Astrocyte (in vitro differentiated cells and primary cell): Measurements from ENCODE around the gene ACOT7. TPM values are rescaled to one million over a fixed set of nuclear protein-coding genes. Genes with fewer than 3 reads are reported as not detected.
A peak's percentile ranks its signal among the peaks of the same experiment; 100 is the strongest.

ENCODE experiments used
- DNase-seq: peaks from one replicate; pipeline ENCODE4 v3.0.0-alpha.2; 2010; ENCODE audit warnings: low read depth
- FAIRE-seq: peaks from 2 replicates; lab custom pipeline; 2011; peaks lifted over from hg19 to GRCh38; lab: Jason Lieb, UNC
- H2AFZ ChIP-seq: 2 replicates; pipeline ENCODE4 v1.6.0; 2012; ENCODE audit warnings: low read depth, low read length, inconsistent platforms
- H3K27ac ChIP-seq: 2 replicates; pipeline ENCODE4 v1.5.1; 2011; ENCODE audit warnings: low read depth, low read length, inconsistent platforms
- H3K27me3 ChIP-seq: 2 replicates; pipeline ENCODE4 v1.6.0; 2011; ENCODE audit warnings: low read length, inconsistent platforms; ENCODE audit not compliant: insufficient read depth
- H3K36me3 ChIP-seq: 2 replicates; pipeline ENCODE4 v1.5.1; 2011; ENCODE audit warnings: low read length, inconsistent platforms; ENCODE audit not compliant: insufficient read depth
- H3K4me1 ChIP-seq: 2 replicates; pipeline ENCODE4 v1.5.1; 2011; ENCODE audit warnings: low read length, inconsistent platforms; ENCODE audit not compliant: insufficient read depth
- H3K4me2 ChIP-seq: 2 replicates; pipeline ENCODE4 v1.6.0; 2012; ENCODE audit warnings: low read length, inconsistent platforms
- H3K4me3 ChIP-seq: 2 replicates; pipeline ENCODE4 v1.5.1; 2011; ENCODE audit warnings: low read depth, mild to moderate bottlenecking, low read length, inconsistent platforms; ENCODE audit not compliant: insufficient read depth
- H3K79me2 ChIP-seq: 2 replicates; pipeline ENCODE4 v1.6.0; 2012; ENCODE audit warnings: mild to moderate bottlenecking, low read length, inconsistent platforms; ENCODE audit not compliant: insufficient read depth
- H3K9ac ChIP-seq: 2 replicates; pipeline ENCODE4 v1.6.0; 2012; ENCODE audit warnings: mild to moderate bottlenecking, low read length, inconsistent platforms
- H3K9me3 ChIP-seq: 2 replicates; pipeline ENCODE4 v1.5.1; 2012; ENCODE audit warnings: low read depth, mild to moderate bottlenecking, low read length, inconsistent platforms; ENCODE audit not compliant: insufficient read depth
- H4K20me1 ChIP-seq: 2 replicates; pipeline ENCODE4 v1.6.0; 2012; ENCODE audit warnings: low read length, inconsistent platforms; ENCODE audit not compliant: insufficient read depth
- H3K27ac Mint-ChIP-seq: one replicate; pipeline ENCODE4 v1.8.0; 2021; ENCODE audit warnings: mild to moderate bottlenecking, mixed read lengths; ENCODE audit not compliant: unreplicated experiment
- H3K27me3 Mint-ChIP-seq: one replicate; pipeline ENCODE4 v1.8.0; 2021; ENCODE audit warnings: low read depth, mixed read lengths; ENCODE audit not compliant: unreplicated experiment
- H3K36me3 Mint-ChIP-seq: one replicate; pipeline ENCODE4 v1.8.0; 2021; ENCODE audit warnings: low read depth, mixed read lengths; ENCODE audit not compliant: unreplicated experiment
- H3K4me1 Mint-ChIP-seq: one replicate; pipeline ENCODE4 v1.8.0; 2021; ENCODE audit warnings: low read depth, mixed read lengths; ENCODE audit not compliant: unreplicated experiment
- H3K4me3 Mint-ChIP-seq: one replicate; pipeline ENCODE4 v1.8.0; 2021; ENCODE audit warnings: mild to moderate bottlenecking, moderate library complexity, mixed read lengths; ENCODE audit not compliant: unreplicated experiment
- H3K9me3 Mint-ChIP-seq: one replicate; pipeline ENCODE4 v1.8.0; 2021; ENCODE audit warnings: mild to moderate bottlenecking, mixed read lengths; ENCODE audit not compliant: unreplicated experiment
- CTCF ChIP-seq: IDR thresholded peaks from 2 replicates; pipeline ENCODE4 v1.5.1; 2011; ENCODE audit warnings: low read depth, mild to moderate bottlenecking, inconsistent platforms, low read length, moderate library complexity; ENCODE audit not compliant: insufficient read depth
- EZH2 ChIP-seq: IDR thresholded peaks from 2 replicates; pipeline ENCODE4 v1.6.1; 2012; ENCODE audit warnings: mild to moderate bottlenecking, low read length, inconsistent platforms; ENCODE audit not compliant: insufficient read depth
- total RNA-seq: library from RNA; stranded (reverse); gene quantifications from 2 replicates; pipeline ENCODE4 v1.2.1, GENCODE V29; 2021

The ACOT7 gene
- total RNA-seq, 1 donor from 2014 or later, result 91.1 TPM

- Histone ChIP-seq H3K27ac (no peak overlapping the region), H4K20me1 (peaks cover 60% of the 10 kb centered on the region), H3K4me3 (no peak overlapping the region), H3K36me3 (no peaks in the 10 kb centered on the region), H2AFZ (no peak overlapping the region), H3K9ac (no peak overlapping the region), H3K9me3 (no peaks in the 10 kb centered on the region), H3K27me3 (no peaks in the 10 kb centered on the region), H3K4me1 (peaks cover 36% of the 10 kb centered on the region), H3K4me2 (no peak overlapping the region), H3K79me2 (peaks cover 44% of the 10 kb centered on the region)
- Mint-ChIP-seq H3K27me3 (no peaks in the 10 kb centered on the region), H3K36me3 (peaks cover 4% of the 10 kb centered on the region), H3K4me1 (peaks cover 27% of the 10 kb centered on the region), H3K4me3 (no peak overlapping the region), H3K27ac (no peak overlapping the region), H3K9me3 (no peaks in the 10 kb centered on the region)
- TF ChIP-seq EZH2 (no peak), CTCF (no peak)
- DNase-seq (no peak), FAIRE-seq (no peak)
These were observed 37.9 kb downstream of the ACOT7 start for GRCh38 chr1:6355621-6356020.

GRCh38 chr1:6354659-6355317, 38.8 kb downstream of the ACOT7 start:
- H3K9me3 Mint-ChIP-seq, result no peaks in the 10 kb centered on the region
- H3K4me3 Mint-ChIP-seq, result no peak overlapping the region
- peaks cover 41% of the 10 kb centered on the region for H3K79me2 ChIP-seq
- H2AFZ ChIP-seq, result no peak overlapping the region
- H4K20me1 ChIP-seq, result peaks cover 62% of the 10 kb centered on the region
- H3K27me3 Mint-ChIP-seq, result no peaks in the 10 kb centered on the region
- TF ChIP-seq EZH2 (no peak), CTCF (no peak)
- H3K27me3 ChIP-seq, result no peaks in the 10 kb centered on the region
- FAIRE-seq (no peak), DNase-seq (no peak)
- H3K36me3 ChIP-seq, result no peaks in the 10 kb centered on the region
- H3K4me3 ChIP-seq, result no peak overlapping the region
- H3K9me3 ChIP-seq, result no peaks in the 10 kb centered on the region
- H3K4me2 ChIP-seq, result no peak overlapping the region
- peak overlapping the region; percentile 10 for H3K27ac Mint-ChIP-seq
- peaks cover 5% of the 10 kb centered on the region for H3K36me3 Mint-ChIP-seq
- no peak overlapping the region for H3K27ac ChIP-seq
- peaks cover 22% of the 10 kb centered on the region for H3K4me1 Mint-ChIP-seq
- H3K9ac ChIP-seq, result no peak overlapping the region
- H3K4me1 ChIP-seq, result peaks cover 31% of the 10 kb centered on the region

- H3K36me3 Mint-ChIP-seq, result peaks cover 10% of the 10 kb centered on the region
- H3K4me2 ChIP-seq, result no peak overlapping the region
These were observed 39.5 kb downstream of the ACOT7 start for GRCh38 chr1:6353955-6354658.

More at GRCh38 chr1:6353955-6354658, 39.5 kb downstream of the ACOT7 start:
- Histone ChIP-seq H4K20me1 (peaks cover 63% of the 10 kb centered on the region), H2AFZ (no peak overlapping the region), H3K36me3 (no peaks in the 10 kb centered on the region), H3K27ac (no peak overlapping the region), H3K4me1 (peaks cover 24% of the 10 kb centered on the region), H3K9ac (no peak overlapping the region), H3K79me2 (peaks cover 45% of the 10 kb centered on the region), H3K4me3 (no peak overlapping the region), H3K9me3 (no peaks in the 10 kb centered on the region), H3K27me3 (no peaks in the 10 kb centered on the region)
- DNase-seq, result no peak
- Mint-ChIP-seq H3K4me3 (no peak overlapping the region), H3K27me3 (no peaks in the 10 kb centered on the region), H3K9me3 (no peaks in the 10 kb centered on the region), H3K4me1 (peaks cover 15% of the 10 kb centered on the region), H3K27ac (no peak overlapping the region)
- TF ChIP-seq CTCF, result no peak
- no peak for TF ChIP-seq EZH2
- FAIRE-seq, result no peak
